SK-N-SH (cell line): ENCODE data around the gene PLLP. TPM values are rescaled to one million over a fixed set of nuclear protein-coding genes. Genes with fewer than 3 reads are reported as not detected.

ENCODE experiments used
- CTCF ChIA-PET: fragments of 300-600, 350-600 bp; formaldehyde crosslinking; extraction: SDS; loops from one replicate; lab custom pipeline; 2021; lab: Yijun Ruan, JAX
- POLR2A ChIA-PET: fragments of 350-600 bp; sonication (Branson Sonifier 250); formaldehyde crosslinking; extraction: SDS; loops from one replicate; lab custom pipeline; 2020; ENCODE audit warnings: antibody characterized with exemption, inconsistent platforms; lab: Yijun Ruan, JAX
- DNase-seq: peaks from one replicate; pipeline ENCODE4 v3.0.0; 2012
- H2AFZ ChIP-seq: fragments of 200-600 bp; sonication (generic); 2 replicates; pipeline ENCODE4 v1.8.1; 2016; ENCODE audit warnings: antibody characterized with exemption, mild to moderate bottlenecking, low read depth
- H3F3A ChIP-seq: fragments of 200-600 bp; sonication (generic); replicated peaks from 2 replicates; pipeline ENCODE3; 2016; ENCODE audit warnings: antibody characterized with exemption, mild to moderate bottlenecking; ENCODE audit not compliant: insufficient read depth
- H3K27ac ChIP-seq, 2 experiments: fragments of 200-500 bp in 1 of 2; fragments of 200-600 bp in 1 of 2; sonication (Bioruptor generic) in 1 of 2; sonication (generic), shearing (Covaris generic) in 1 of 2; 2 replicates each; pipeline versions ENCODE4 v1.5.1 to v1.6.1; 2014 to 2016; ENCODE audit warnings: low read depth in 2 of 2, inconsistent platforms in 1 of 2, low read length in 1 of 2, mild to moderate bottlenecking in 1 of 2, mixed read lengths in 1 of 2
- H3K27me3 ChIP-seq: fragments of 200-600 bp; sonication (generic), shearing (Covaris generic); 2 replicates; pipeline ENCODE4 v1.6.1; 2016; ENCODE audit warnings: mixed run types; ENCODE audit not compliant: insufficient read depth
- H3K36me3 ChIP-seq, 2 experiments: fragments of 200-500 bp in 1 of 2; fragments of 200-600 bp in 1 of 2; sonication (Bioruptor generic) in 1 of 2; sonication (generic) in 1 of 2; replicated peaks in 1 of 2; 2 replicates each; pipeline versions ENCODE3 to v1.5.1; 2014 to 2016; ENCODE audit warnings: low read length in 1 of 2, mild to moderate bottlenecking in 1 of 2; ENCODE audit not compliant: insufficient read depth in 2 of 2, control insufficient read depth in 1 of 2
- H3K4me1 ChIP-seq, 2 experiments: fragments of 200-500 bp in 1 of 2; fragments of 200-600 bp in 1 of 2; sonication (Bioruptor generic) in 1 of 2; sonication (generic), shearing (Covaris generic) in 1 of 2; 2 replicates each; pipeline versions ENCODE4 v1.5.1 to v1.6.1; 2014 to 2016; ENCODE audit warnings: low read depth in 1 of 2, low read length in 1 of 2, mixed run types in 1 of 2; ENCODE audit not compliant: insufficient read depth in 2 of 2, control insufficient read depth in 1 of 2
- H3K4me2 ChIP-seq: fragments of 200-600 bp; sonication (generic), shearing (Covaris generic); 2 replicates; pipeline ENCODE4 v1.6.1; 2017; ENCODE audit warnings: mixed run types
- H3K4me3 ChIP-seq, 2 experiments: fragments of 200-500 bp in 1 of 2; fragments of 200-600 bp in 1 of 2; sonication (Bioruptor generic) in 1 of 2; sonication (generic), shearing (Covaris generic) in 1 of 2; 2 replicates each; pipeline versions ENCODE4 v1.5.1 to v1.8.1; 2014 to 2016; ENCODE audit warnings: low read depth in 2 of 2, inconsistent platforms in 1 of 2, low read length in 1 of 2, mild to moderate bottlenecking in 1 of 2, mixed read lengths in 1 of 2, moderate library complexity in 1 of 2
- H3K79me2 ChIP-seq: fragments of 200-600 bp; sonication (generic); 2 replicates; pipeline ENCODE4 v1.8.1; 2017; ENCODE audit warnings: mild to moderate bottlenecking; ENCODE audit not compliant: insufficient read depth
- H3K9ac ChIP-seq: fragments of 200-600 bp; sonication (generic); 2 replicates; pipeline ENCODE4 v1.6.1; 2017; ENCODE audit warnings: mixed run types
- H3K9me2 ChIP-seq: fragments of 200-600 bp; sonication (generic); 2 replicates; pipeline ENCODE4 v1.6.1; 2017; ENCODE audit warnings: mixed run types
- H3K9me3 ChIP-seq: fragments of 200-600 bp; sonication (generic); 2 replicates; pipeline ENCODE4 v1.6.1; 2017; ENCODE audit warnings: mixed run types, mild to moderate bottlenecking, moderate library complexity
- H4K20me1 ChIP-seq: fragments of 200-600 bp; sonication (generic); 2 replicates; pipeline ENCODE4 v1.6.1; 2017; ENCODE audit warnings: mild to moderate bottlenecking, mixed run types; ENCODE audit not compliant: insufficient read depth
- CHD2 ChIP-seq: fragments of 150-350 bp; IDR thresholded peaks from 2 replicates; pipeline ENCODE4 v1.6.1; 2018; ENCODE audit warnings: low read length; ENCODE audit not compliant: partially characterized antibody
- CTCF ChIP-seq: fragments of 200-600 bp; sonication (generic); IDR thresholded peaks from 2 replicates; pipeline ENCODE4 v1.6.1; 2017; ENCODE audit warnings: antibody characterized with exemption, mild to moderate bottlenecking, moderate library complexity
- FOSL2 ChIP-seq: IDR thresholded peaks from 2 replicates; pipeline ENCODE4 v1.4.0; 2012; ENCODE audit warnings: low read depth, mild to moderate bottlenecking, moderate library complexity, borderline replicate concordance
- FOXJ3 ChIP-seq: sonication (generic); formaldehyde crosslinking; IDR thresholded peaks from 2 replicates; pipeline ENCODE4 v1.5.1; 2020; ENCODE audit warnings: mild to moderate bottlenecking, missing genetic modification reagents
- GABPA ChIP-seq: IDR thresholded peaks from 2 replicates; pipeline ENCODE4 v1.4.0; 2012; ENCODE audit warnings: low read depth, mild to moderate bottlenecking
- MEF2A ChIP-seq: IDR thresholded peaks from 2 replicates; pipeline ENCODE4 v1.4.0; 2012; ENCODE audit warnings: low read depth, borderline replicate concordance
- MXI1 ChIP-seq: IDR thresholded peaks from 2 replicates; pipeline ENCODE4 v1.6.1; 2012; ENCODE audit warnings: mild to moderate bottlenecking, low read depth, low read length, improper control_type of control experiment
- NFIC ChIP-seq: IDR thresholded peaks from 2 replicates; pipeline ENCODE4 v1.4.0; 2012; ENCODE audit warnings: borderline replicate concordance
- NRF1 ChIP-seq: IDR thresholded peaks from 2 replicates; pipeline ENCODE4 v1.6.1; 2012; ENCODE audit warnings: low read depth, mild to moderate bottlenecking, low read length
- RAD21 ChIP-seq: IDR thresholded peaks from 2 replicates; pipeline ENCODE4 v1.6.1; 2012; ENCODE audit warnings: mild to moderate bottlenecking, low read length
- REST ChIP-seq: IDR thresholded peaks from 2 replicates; pipeline ENCODE4 v1.6.1; 2012; ENCODE audit warnings: mild to moderate bottlenecking, low read depth, low read length, moderate library complexity
- RFX5 ChIP-seq: IDR thresholded peaks from 2 replicates; pipeline ENCODE4 v1.6.1; 2012; ENCODE audit warnings: mild to moderate bottlenecking, improper control_type of control experiment, low read length
- SIN3A ChIP-seq: IDR thresholded peaks from 2 replicates; pipeline ENCODE4 v1.6.1; 2012; ENCODE audit warnings: low read depth, mild to moderate bottlenecking, low read length, moderate library complexity, borderline replicate concordance
- TEAD4 ChIP-seq: IDR thresholded peaks from 2 replicates; pipeline ENCODE4 v1.4.0; 2012; ENCODE audit warnings: mild to moderate bottlenecking, borderline replicate concordance; ENCODE audit not compliant: insufficient read depth
- USF1 ChIP-seq: IDR thresholded peaks from 2 replicates; pipeline ENCODE4 v1.4.0; 2012; ENCODE audit warnings: low read depth, borderline replicate concordance
- USF2 ChIP-seq: fragments of 150-350 bp; IDR thresholded peaks from 2 replicates; pipeline ENCODE4 v1.6.1; 2017; ENCODE audit warnings: antibody characterized with exemption, low read length, low read depth, borderline replicate concordance
- YY1 ChIP-seq: IDR thresholded peaks from 2 replicates; pipeline ENCODE4 v1.4.0; 2012; ENCODE audit warnings: low read depth, mild to moderate bottlenecking
- ZBTB33 ChIP-seq: IDR thresholded peaks from 2 replicates; pipeline ENCODE4 v1.4.0; 2012; ENCODE audit warnings: low read depth, borderline replicate concordance
- WGBS: methylation state at CpG from one replicate; pipeline ENCODE4 v1.1.6; 2017; ENCODE audit warnings: low lambda C conversion rate; 5-methylcytosine and 5-hydroxymethylcytosine counted together
- polyA plus RNA-seq, 3 experiments: library from polyadenylated mRNA; depleted of rRNA; stranded (reverse); fragments of >200 nt; gene quantifications; 2 replicates each; pipeline ENCODE4 v1.2.3, GENCODE V29; 2012

The PLLP gene
- polyA plus RNA-seq, 1 of the 3 experiments (the other 2 are of a cell fraction) = 1.3 TPM

- Histone ChIP-seq H4K20me1 (no peaks in the 10 kb centered on the region), H3K9me2 (no peaks in the 10 kb centered on the region), H3K9me3 (no peaks in the 10 kb centered on the region), H3K79me2 (no peaks in the 10 kb centered on the region)
- POLR2A ChIA-PET = no interaction called here
- CTCF ChIA-PET = interaction anchor here (1.0 to 26.6 kb wide), 4 partner anchors 69 to 216 kb away, joined by 3 to 544 read pairs (median 6); partner anchors contain the start of gene CX3CL1
- DNase-seq = no peak
- TF ChIP-seq TEAD4 = no peak
- TF ChIP-seq NRF1 = no peak
- TF ChIP-seq RAD21 = no peak
- no peak for TF ChIP-seq REST
- no peak for TF ChIP-seq SIN3A
- TF ChIP-seq YY1 = no peak
- no peak for TF ChIP-seq FOSL2
- no peak for TF ChIP-seq CTCF
- TF ChIP-seq CHD2 = no peak
- TF ChIP-seq FOXJ3 (CRISPR knock-in tag) = no peak
- no peak for TF ChIP-seq NFIC
- TF ChIP-seq RFX5 = no peak
- no peak for TF ChIP-seq MXI1
- TF ChIP-seq USF2 = no peak
- TF ChIP-seq MEF2A = no peak
- no peak for TF ChIP-seq USF1
- no peak for TF ChIP-seq ZBTB33
- no peak for TF ChIP-seq GABPA
- TF ChIP-seq, all 33 proteins: peak for 0
- Histone ChIP-seq H3K4me1 (peaks cover 0 to 7% of the 10 kb centered on the region in 2 experiments; a peak in 1 of 4 replicates), H3K4me2 (no peak overlapping the region), H3K27ac (no peak overlapping the region), H3F3A (peaks cover 17% of the 10 kb centered on the region), H3K4me3 (no peak overlapping the region), H3K9ac (no peak overlapping the region), H3K36me3 (no peaks in the 10 kb centered on the region), H2AFZ (no peak overlapping the region), H3K27me3 (no peaks in the 10 kb centered on the region)
- 98% methylated on average over 4 of the region's 4 CpGs for WGBS
Observed at GRCh38 chr16:57303021-57303909, 18.8 kb upstream of the PLLP start.
